H1 (cell line): ENCODE data around the gene PKD1.

Source experiments
- CTCF ChIP-seq, 3 experiments: IDR thresholded peaks; 1 replicate in 2 of 3; 2 replicates in 1 of 3; pipeline versions ENCODE4 v1.5.1 to v1.6.1; 2011; ENCODE audit warnings: low read length in 3 of 3, mild to moderate bottlenecking in 3 of 3, inconsistent platforms in 2 of 3, low read depth in 1 of 3, moderate library complexity in 1 of 3; ENCODE audit not compliant: insufficient read depth in 1 of 3; ENCODE audit errors: control extremely low read depth in 1 of 3
- YY1 ChIP-seq: IDR thresholded peaks from 2 replicates; pipeline ENCODE4 v1.6.1; 2011; ENCODE audit warnings: low read depth, mild to moderate bottlenecking, low read length

- TF ChIP-seq YY1 (no peak), CTCF (IDR thresholded peaks at IDR 0.05; ENCODE audit: control extremely low read depth in 1 of 3, insufficient read depth in 1 of 3, low read depth in 1 of 3, low read length in 3 of 3) (no peak)
These were observed 27.0 kb upstream of the PKD1 start for GRCh38 chr16:2162676-2163118.
